Astrocyte of the cerebellum (primary cell): Measurements from ENCODE around the gene ARHGEF17.

Source experiments
- DNase-seq: peaks from one replicate; pipeline ENCODE4 v3.0.0-alpha.2; 2011; ENCODE audit warnings: low read depth
- H3K4me3 ChIP-seq: 2 replicates; pipeline ENCODE4 v1.5.1; 2011; ENCODE audit warnings: mild to moderate bottlenecking, low read depth, low read length, moderate library complexity
- in situ Hi-C: cut with HindIII; loops from 2 replicates; pipeline ENCODE4 v1.10.0; 2017; ENCODE audit warnings: low sequenced_read_pairs
- TF ChIP-seq, protein P1 (sequence below): IDR thresholded peaks from 2 replicates; pipeline ENCODE4 v1.5.1; 2012; ENCODE audit warnings: low read length, low read depth, moderate library complexity, mild to moderate bottlenecking; ENCODE audit errors: missing control alignments

Gene ARHGEF17

DNA sequence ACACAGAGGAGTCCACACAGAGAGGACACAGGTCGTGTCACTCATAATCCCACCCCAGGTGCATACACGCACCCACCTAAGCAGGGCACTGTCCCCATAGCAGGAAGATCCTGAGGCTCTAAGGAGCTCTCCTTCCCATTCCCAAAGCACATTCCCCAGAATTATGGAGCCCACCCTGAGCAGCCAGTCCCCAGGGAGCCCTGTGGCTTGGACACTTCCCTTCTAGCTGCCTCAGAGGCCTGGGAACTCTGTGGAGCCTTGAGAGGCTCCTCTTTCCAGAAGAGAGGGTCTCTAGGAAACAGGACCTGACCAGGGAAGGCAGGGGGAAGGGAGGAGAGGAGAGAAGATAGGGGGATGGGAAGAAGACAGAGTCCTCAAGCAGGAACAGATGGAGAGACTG lies 29.8 kb downstream of the ARHGEF17 start:
- in situ Hi-C loops = loop anchor here (5.0 kb wide), 1 partner anchor 101 kb away; no protein-coding TSS in a partner anchor
- TF ChIP-seq, protein P1, sequence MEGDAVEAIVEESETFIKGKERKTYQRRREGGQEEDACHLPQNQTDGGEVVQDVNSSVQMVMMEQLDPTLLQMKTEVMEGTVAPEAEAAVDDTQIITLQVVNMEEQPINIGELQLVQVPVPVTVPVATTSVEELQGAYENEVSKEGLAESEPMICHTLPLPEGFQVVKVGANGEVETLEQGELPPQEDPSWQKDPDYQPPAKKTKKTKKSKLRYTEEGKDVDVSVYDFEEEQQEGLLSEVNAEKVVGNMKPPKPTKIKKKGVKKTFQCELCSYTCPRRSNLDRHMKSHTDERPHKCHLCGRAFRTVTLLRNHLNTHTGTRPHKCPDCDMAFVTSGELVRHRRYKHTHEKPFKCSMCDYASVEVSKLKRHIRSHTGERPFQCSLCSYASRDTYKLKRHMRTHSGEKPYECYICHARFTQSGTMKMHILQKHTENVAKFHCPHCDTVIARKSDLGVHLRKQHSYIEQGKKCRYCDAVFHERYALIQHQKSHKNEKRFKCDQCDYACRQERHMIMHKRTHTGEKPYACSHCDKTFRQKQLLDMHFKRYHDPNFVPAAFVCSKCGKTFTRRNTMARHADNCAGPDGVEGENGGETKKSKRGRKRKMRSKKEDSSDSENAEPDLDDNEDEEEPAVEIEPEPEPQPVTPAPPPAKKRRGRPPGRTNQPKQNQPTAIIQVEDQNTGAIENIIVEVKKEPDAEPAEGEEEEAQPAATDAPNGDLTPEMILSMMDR = no peak
- DNase-seq = no peak
- no peak overlapping the region for H3K4me3 ChIP-seq

DNA sequence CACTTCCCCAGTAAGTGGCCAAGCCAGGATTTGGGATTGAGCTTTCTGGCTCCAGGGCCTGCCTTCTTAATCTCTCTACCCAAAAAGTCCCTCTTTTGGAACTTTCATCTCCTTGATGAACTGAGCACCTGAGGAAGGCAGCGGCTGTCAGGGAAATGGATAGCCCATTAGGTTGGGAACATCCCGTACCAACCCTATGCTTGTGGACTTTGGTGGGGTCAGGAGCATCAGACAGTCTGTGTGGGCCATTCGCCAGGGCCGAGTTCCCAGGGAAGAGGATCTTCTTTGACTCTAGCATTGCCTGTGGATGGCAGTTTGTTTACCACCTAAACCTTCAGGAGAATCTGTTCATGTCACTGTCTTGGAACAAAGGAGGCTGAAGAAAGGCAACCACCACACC lies 30.2 kb downstream of the ARHGEF17 start:
- in situ Hi-C loops = loop anchor here (5.0 kb wide), 1 partner anchor 101 kb away; no protein-coding TSS in a partner anchor

DNA sequence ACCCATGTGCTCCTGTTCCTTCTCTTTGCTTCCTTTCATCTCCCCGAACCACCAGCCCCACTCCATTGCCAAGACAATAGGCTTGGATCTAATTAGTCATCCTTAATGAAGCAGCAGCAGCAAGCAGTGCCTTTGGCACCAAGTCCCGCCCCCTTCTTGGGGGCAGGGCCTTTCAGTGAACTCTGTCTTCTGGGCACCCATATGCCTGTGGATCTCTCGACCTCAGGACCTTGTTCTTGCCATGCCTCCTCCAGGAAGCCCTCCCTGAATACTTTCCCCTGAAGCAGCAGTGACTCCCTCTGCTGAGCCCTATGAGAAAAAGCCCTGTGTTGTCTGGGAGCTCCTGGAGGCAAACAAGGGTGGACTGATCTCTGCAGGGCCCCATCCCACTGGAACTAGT lies 32.1 kb downstream of the ARHGEF17 start:
- TF ChIP-seq, protein P1 = no peak
- in situ Hi-C loops = no loop called here
- H3K4me3 ChIP-seq = no peak overlapping the region
- DNase-seq = no peak

More for the DNA sequence above, 30.2 kb downstream of the ARHGEF17 start:
- no peak for DNase-seq
- no peak overlapping the region for H3K4me3 ChIP-seq
- TF ChIP-seq, protein P1 = no peak

DNA sequence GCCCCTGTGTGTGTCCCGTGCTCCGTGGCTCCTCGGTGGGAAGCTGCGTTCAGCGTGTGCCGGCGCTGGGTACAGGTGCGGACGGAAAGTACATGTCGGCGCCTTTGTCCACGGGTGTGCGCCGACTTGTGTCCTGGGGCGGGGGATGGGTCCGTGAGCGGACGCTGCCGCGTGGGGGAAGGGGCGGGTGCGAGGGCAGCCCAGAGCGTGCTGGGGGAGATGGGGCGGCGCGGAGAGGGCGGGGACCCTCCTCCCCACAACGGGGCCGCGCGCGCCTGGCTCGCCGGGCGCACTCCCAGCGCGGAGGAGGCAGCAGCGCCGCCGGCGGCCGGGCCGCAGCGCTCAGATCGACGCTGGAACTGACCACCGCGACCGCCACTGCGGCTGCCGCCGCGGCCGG lies 34.6 kb downstream of the ARHGEF17 start:
- TF ChIP-seq, protein P1 = no peak
- no peak overlapping the region for H3K4me3 ChIP-seq
- in situ Hi-C loops = no loop called here
- DNase-seq = no peak

DNA sequence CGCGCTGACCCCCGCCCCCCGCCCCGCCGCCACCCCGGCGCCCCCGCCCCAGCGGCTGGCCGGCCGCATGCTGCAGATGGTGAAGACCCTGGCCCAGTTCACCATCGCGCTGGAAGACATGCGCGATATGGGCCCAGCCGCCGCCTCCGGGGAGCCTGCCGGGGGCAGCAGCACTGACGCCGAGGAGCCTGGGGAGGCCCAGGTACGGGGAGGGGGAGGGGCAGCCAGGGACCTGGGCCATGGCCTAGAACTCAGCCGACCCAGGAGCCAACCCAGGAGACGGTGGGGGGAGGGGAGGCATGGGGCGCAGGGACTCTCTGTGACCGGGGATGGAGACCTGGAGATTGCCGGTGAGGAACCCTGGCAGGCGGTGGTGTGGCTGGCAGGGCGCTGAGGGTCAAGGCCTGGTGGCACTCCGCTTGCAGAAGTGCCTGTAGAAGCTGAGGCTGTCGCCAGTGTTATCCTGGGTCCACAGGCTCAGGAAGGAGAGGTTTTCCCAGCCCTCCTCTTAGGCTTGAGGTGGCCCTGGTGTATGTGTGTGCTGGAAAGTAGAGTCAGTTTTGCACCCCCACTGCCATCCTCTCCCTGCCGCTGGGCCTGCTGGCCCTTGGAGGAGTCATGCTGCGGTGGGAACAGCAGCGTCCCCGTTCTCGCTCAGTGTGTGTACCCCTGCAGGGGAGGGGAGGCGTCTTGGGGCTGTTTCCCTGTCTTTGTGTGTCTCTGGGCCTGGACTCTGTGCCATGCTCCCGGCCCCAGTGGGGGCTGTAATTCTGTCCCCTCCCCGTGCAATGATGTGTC lies 35.2 kb downstream of the ARHGEF17 start:
- H3K4me3 ChIP-seq = no peak overlapping the region
- in situ Hi-C loops = no loop called here
- TF ChIP-seq, protein P1 = no peak
- DNase-seq = no peak

DNA sequence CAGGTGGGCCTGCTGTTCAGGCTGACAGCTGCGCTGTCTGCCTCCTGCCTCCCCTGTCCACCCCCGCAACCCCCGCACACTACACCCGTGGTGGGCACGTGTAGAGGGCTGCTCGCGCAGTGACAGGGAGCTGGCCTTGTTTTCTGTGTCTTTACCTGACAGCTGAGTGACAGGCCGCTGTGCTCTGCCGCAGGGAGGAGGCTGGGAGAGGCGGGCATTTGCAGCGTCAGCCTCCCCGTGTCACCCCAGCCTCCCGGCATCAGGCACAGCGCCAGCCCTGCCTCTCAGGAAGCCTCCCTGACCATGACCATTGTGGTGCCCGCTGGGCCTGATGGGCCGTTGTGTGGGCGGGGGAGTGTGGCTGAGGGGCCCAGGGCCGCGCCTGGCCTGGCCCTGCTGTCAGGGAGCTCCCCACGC lies 36.1 kb downstream of the ARHGEF17 start:
- TF ChIP-seq, protein P1 = no peak
- no peak overlapping the region for H3K4me3 ChIP-seq
- DNase-seq = no peak
- in situ Hi-C loops = no loop called here
